Measurements from ENCODE around the gene MUC20. TPM values are rescaled to one million over a fixed set of nuclear protein-coding genes. Genes with fewer than 3 reads are reported as not detected.

Gene MUC20
- total RNA-seq, 1 experiment from 2014 or later: not detected

GRCh38 chr3:195715583-195716266 is 5.1 kb upstream of the MUC20 start:
- H3K27ac ChIP-seq (ENCODE audit: low read length): no peak overlapping the region
- no peaks in the 10 kb centered on the region for H3K36me3 ChIP-seq (ENCODE audit: control insufficient read depth, insufficient read depth, low read length)
- H3K27me3 ChIP-seq (ENCODE audit: control insufficient read depth, insufficient read depth, low read length): no peaks in the 10 kb centered on the region
- POLR2A ChIA-PET: interaction anchor here (0.6 kb wide), 1 partner anchor 437 kb away, joined by 4 read pairs; no protein-coding TSS in a partner anchor
- CTCF ChIA-PET: interaction anchor here (1.2 kb wide), 1 partner anchor 135 kb away, joined by 3 read pairs; no protein-coding TSS in a partner anchor
- H3K4me3 ChIP-seq (ENCODE audit: low read depth in 2 of 2, low read length in 2 of 2): no peak overlapping the region
- H3K9me3 ChIP-seq (ENCODE audit: control insufficient read depth, insufficient read depth, low read depth, low read length): no peaks in the 10 kb centered on the region
- BruUV-seq (replicated peaks): no TSS peak
- TF ChIP-seq SIN3A (IDR thresholded peaks at IDR 0.05; ENCODE audit: borderline replicate concordance, insufficient read depth, low read depth, low read length): no peak
- no peak for TF ChIP-seq REST (IDR thresholded peaks at IDR 0.05; ENCODE audit: insufficient read depth in 1 of 2, low read depth in 2 of 2, low read length in 1 of 2)
- no peak for TF ChIP-seq POLR2AphosphoS5 (IDR thresholded peaks at IDR 0.05; ENCODE audit: low read depth, low read length)
- intact Hi-C loops (cut with micrococcal nuclease; ENCODE audit: unreplicated experiment): no loop called here
- peaks cover 17% of the 10 kb centered on the region for H3K4me1 ChIP-seq (ENCODE audit: control insufficient read depth, insufficient read depth, low read length)
- peak; percentile 68 for ATAC-seq
- peak; percentile 78 for DNase-seq (ENCODE audit: low read depth, low spot score)
- in situ Hi-C loops (cut with HindIII; ENCODE audit: low pct_unique_long_range_greater_than_20kb, low sequenced_read_pairs): no loop called here

GRCh38 chr3:195717416-195717815 is 3.4 kb upstream of the MUC20 start:
- Histone ChIP-seq H3K27ac (ENCODE audit: low read length) (no peak overlapping the region), H3K4me3 (ENCODE audit: low read depth in 2 of 2, low read length in 2 of 2) (no peak overlapping the region), H3K4me1 (ENCODE audit: control insufficient read depth, insufficient read depth, low read length) (peaks cover 17% of the 10 kb centered on the region), H3K9me3 (ENCODE audit: control insufficient read depth, insufficient read depth, low read depth, low read length) (no peaks in the 10 kb centered on the region), H3K36me3 (ENCODE audit: control insufficient read depth, insufficient read depth, low read length) (no peaks in the 10 kb centered on the region), H3K27me3 (ENCODE audit: control insufficient read depth, insufficient read depth, low read length) (no peaks in the 10 kb centered on the region)
- intact Hi-C loops (cut with micrococcal nuclease; ENCODE audit: unreplicated experiment) (no loop called here), in situ Hi-C loops (cut with HindIII; ENCODE audit: low pct_unique_long_range_greater_than_20kb, low sequenced_read_pairs) (no loop called here)
- BruUV-seq (replicated peaks): no TSS peak
- DNase-seq (ENCODE audit: low read depth, low spot score): no peak
- ChIA-PET POLR2A (no interaction called here), CTCF (no interaction called here)
- no peak for ATAC-seq
- TF ChIP-seq REST (IDR thresholded peaks at IDR 0.05; ENCODE audit: insufficient read depth in 1 of 2, low read depth in 2 of 2, low read length in 1 of 2): no peak
